ENCODE measurements around the gene RELN. TPM values are rescaled to one million over a fixed set of nuclear protein-coding genes. Genes with fewer than 3 reads are reported as not detected.
"Not testable (repeated sequence)": the region's sequence is repeated elsewhere in the genome, so short reads cannot be mapped to it uniquely, and the experiment has no call there.

RELN gene
- total RNA-seq, 1 experiment from 2014 or later, result 0.31 TPM

DNA sequence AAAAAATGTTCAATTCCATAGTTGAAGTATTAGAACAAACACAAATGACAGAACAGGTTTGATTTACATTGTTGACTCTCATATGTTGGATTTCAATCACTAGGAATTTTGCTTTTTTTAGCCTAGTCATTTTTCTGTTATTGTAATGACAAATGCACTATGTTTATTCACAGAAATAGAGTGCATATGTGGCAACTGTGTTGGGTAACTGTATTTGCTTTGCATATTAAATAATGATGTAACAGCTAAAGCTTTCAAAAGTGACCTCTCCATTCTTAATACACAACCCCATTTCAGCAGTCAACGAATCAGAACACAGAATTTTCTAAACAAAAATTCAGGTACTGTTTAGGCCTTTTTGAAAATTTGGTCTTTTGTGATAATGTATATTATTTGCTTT lies 489.5 kb downstream of the RELN start:
- H3K36me3 Mint-ChIP-seq (ENCODE audit: insufficient read depth, unreplicated experiment), result no peaks in the 10 kb centered on the region
- BruUV-seq (replicated peaks), result no TSS peak
- H3K27ac Mint-ChIP-seq (ENCODE audit: unreplicated experiment), result no peak overlapping the region
- H3K4me3 Mint-ChIP-seq (ENCODE audit: low read depth, unreplicated experiment), result no peak overlapping the region
- CTCF ChIA-PET, result interaction anchor here (0.6 kb wide), 1 partner anchor 1514 kb away, joined by 3 read pairs; no protein-coding TSS in a partner anchor
- peaks cover 7% of the 10 kb centered on the region for H3K27me3 Mint-ChIP-seq (ENCODE audit: unreplicated experiment)
- no peak for DNase-seq
- no peaks in the 10 kb centered on the region for H3K4me1 Mint-ChIP-seq (ENCODE audit: low read depth, unreplicated experiment)
- TF ChIP-seq, protein P1, sequence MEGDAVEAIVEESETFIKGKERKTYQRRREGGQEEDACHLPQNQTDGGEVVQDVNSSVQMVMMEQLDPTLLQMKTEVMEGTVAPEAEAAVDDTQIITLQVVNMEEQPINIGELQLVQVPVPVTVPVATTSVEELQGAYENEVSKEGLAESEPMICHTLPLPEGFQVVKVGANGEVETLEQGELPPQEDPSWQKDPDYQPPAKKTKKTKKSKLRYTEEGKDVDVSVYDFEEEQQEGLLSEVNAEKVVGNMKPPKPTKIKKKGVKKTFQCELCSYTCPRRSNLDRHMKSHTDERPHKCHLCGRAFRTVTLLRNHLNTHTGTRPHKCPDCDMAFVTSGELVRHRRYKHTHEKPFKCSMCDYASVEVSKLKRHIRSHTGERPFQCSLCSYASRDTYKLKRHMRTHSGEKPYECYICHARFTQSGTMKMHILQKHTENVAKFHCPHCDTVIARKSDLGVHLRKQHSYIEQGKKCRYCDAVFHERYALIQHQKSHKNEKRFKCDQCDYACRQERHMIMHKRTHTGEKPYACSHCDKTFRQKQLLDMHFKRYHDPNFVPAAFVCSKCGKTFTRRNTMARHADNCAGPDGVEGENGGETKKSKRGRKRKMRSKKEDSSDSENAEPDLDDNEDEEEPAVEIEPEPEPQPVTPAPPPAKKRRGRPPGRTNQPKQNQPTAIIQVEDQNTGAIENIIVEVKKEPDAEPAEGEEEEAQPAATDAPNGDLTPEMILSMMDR (IDR thresholded peaks at IDR 0.05; ENCODE audit: unreplicated experiment), result no peak
- intact Hi-C loops (cut with micrococcal nuclease; ENCODE audit: unreplicated experiment), result no loop called here
- no peaks in the 10 kb centered on the region for H3K9me3 Mint-ChIP-seq (ENCODE audit: low read depth, unreplicated experiment)

DNA sequence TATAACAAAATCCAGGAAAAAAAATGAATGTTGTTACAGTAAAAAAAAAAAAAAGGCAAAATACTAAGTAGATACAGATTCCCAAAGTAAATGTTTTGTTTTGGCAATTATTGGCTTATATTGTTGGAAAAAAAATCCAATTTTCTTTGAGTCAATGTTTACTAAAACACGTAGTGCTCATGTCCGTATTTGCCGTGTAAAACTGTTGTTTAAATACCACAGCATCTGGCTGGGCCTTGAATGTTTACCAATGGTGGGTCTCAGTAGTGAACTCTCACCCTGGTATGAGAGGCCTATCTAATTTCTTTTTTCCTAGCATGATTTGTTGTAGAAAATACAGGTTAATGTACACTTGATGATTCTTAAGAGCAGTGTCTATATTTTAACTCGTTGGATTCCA lies 502.0 kb downstream of the RELN start:
- no TSS peak for BruUV-seq (replicated peaks)
- no peaks in the 10 kb centered on the region for H3K4me1 Mint-ChIP-seq (ENCODE audit: low read depth, unreplicated experiment)
- no peaks in the 10 kb centered on the region for H3K27me3 Mint-ChIP-seq (ENCODE audit: unreplicated experiment)
- H3K27ac Mint-ChIP-seq (ENCODE audit: unreplicated experiment), result no peak overlapping the region
- no peaks in the 10 kb centered on the region for H3K9me3 Mint-ChIP-seq (ENCODE audit: low read depth, unreplicated experiment)
- no peak overlapping the region for H3K4me3 Mint-ChIP-seq (ENCODE audit: low read depth, unreplicated experiment)
- CTCF ChIA-PET, result no interaction called here
- intact Hi-C loops (cut with micrococcal nuclease; ENCODE audit: unreplicated experiment), result no loop called here
- TF ChIP-seq, protein P1 (IDR thresholded peaks at IDR 0.05; ENCODE audit: unreplicated experiment), result no peak
- no peaks in the 10 kb centered on the region for H3K36me3 Mint-ChIP-seq (ENCODE audit: insufficient read depth, unreplicated experiment)
- DNase-seq, result no peak

DNA sequence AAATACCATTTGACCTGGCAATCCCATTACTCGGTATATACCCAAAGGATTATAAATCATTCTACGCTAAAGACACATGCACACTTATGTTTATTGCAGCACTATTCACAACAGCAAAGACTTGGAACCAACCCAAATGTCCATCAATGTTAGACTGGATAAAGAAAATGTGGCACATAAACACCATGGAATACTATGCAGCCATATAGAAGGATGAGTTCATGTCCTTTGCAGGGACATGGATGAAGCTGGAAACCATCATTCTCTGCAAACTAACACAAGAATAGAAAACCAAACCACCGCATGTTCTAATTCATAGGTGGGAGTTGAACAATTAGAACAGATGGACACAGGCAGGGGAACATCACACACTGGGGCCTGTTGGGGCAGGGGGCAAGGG lies 502.6 kb downstream of the RELN start:
- BruUV-seq (replicated peaks); H3K27ac Mint-ChIP-seq (ENCODE audit: unreplicated experiment); H3K27me3 Mint-ChIP-seq (ENCODE audit: unreplicated experiment); intact Hi-C loops (cut with micrococcal nuclease; ENCODE audit: unreplicated experiment); CTCF ChIA-PET; H3K4me1 Mint-ChIP-seq (ENCODE audit: low read depth, unreplicated experiment); DNase-seq; H3K9me3 Mint-ChIP-seq (ENCODE audit: low read depth, unreplicated experiment); H3K4me3 Mint-ChIP-seq (ENCODE audit: low read depth, unreplicated experiment); H3K36me3 Mint-ChIP-seq (ENCODE audit: insufficient read depth, unreplicated experiment): not testable (repeated sequence)

DNA sequence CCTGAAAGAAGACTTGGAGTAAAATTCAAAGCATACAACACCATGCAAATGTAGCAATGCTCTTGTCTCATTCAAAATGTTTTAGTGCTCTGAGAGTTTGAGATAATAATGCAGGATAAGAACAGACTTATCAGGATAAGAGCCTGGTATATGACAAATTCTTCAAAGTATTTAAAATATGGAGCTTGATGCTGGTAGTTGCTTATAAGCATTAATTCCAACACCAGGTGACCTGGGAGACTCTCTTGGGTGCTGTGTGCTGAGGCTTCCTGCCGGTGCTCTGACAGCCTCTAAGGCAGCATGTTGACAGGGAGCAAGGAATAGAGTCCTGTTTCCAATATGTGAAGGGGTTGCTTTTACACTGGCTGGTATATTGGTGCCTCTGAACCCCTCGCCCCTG lies 508.7 kb downstream of the RELN start:
- Mint-ChIP-seq H3K36me3 (ENCODE audit: insufficient read depth, unreplicated experiment) (no peaks in the 10 kb centered on the region), H3K4me3 (ENCODE audit: low read depth, unreplicated experiment) (no peak overlapping the region), H3K27me3 (ENCODE audit: unreplicated experiment) (no peaks in the 10 kb centered on the region), H3K4me1 (ENCODE audit: low read depth, unreplicated experiment) (no peaks in the 10 kb centered on the region), H3K27ac (ENCODE audit: unreplicated experiment) (no peak overlapping the region), H3K9me3 (ENCODE audit: low read depth, unreplicated experiment) (no peaks in the 10 kb centered on the region)
- DNase-seq, result no peak
- BruUV-seq (replicated peaks), result no TSS peak
- TF ChIP-seq, protein P1 (IDR thresholded peaks at IDR 0.05; ENCODE audit: unreplicated experiment), result no peak
- CTCF ChIA-PET, result no interaction called here
- intact Hi-C loops (cut with micrococcal nuclease; ENCODE audit: unreplicated experiment), result no loop called here

DNA sequence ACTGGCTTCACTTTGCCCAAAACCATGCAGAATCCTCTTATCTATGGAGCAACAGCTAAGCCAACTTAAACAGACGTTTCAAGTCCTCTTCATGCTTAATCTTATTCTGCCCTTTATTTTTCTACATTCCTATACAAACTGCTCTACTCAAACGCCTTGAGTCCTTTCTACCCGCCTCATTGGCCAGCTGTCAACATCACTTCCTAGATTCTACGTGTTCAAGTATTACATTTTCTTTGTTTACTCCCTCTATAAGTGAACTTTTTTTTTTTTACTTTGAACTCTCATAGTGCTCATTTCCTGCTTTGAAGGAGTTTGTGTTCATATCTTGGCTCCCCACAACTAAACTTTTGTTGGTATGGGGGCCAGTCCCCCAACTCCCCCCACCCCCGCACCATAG lies 514.5 kb downstream of the RELN start:
- CTCF ChIA-PET, result no interaction called here
- no peaks in the 10 kb centered on the region for H3K4me1 Mint-ChIP-seq (ENCODE audit: low read depth, unreplicated experiment)
- DNase-seq, result no peak
- no peaks in the 10 kb centered on the region for H3K36me3 Mint-ChIP-seq (ENCODE audit: insufficient read depth, unreplicated experiment)
- intact Hi-C loops (cut with micrococcal nuclease; ENCODE audit: unreplicated experiment), result no loop called here
- TF ChIP-seq, protein P1 (IDR thresholded peaks at IDR 0.05; ENCODE audit: unreplicated experiment), result no peak
- BruUV-seq (replicated peaks), result no TSS peak
- H3K27ac Mint-ChIP-seq (ENCODE audit: unreplicated experiment), result no peak overlapping the region
- H3K4me3 Mint-ChIP-seq (ENCODE audit: low read depth, unreplicated experiment), result no peak overlapping the region
- no peaks in the 10 kb centered on the region for H3K9me3 Mint-ChIP-seq (ENCODE audit: low read depth, unreplicated experiment)
- H3K27me3 Mint-ChIP-seq (ENCODE audit: unreplicated experiment), result peaks cover 13% of the 10 kb centered on the region

All from Calu3 (cell line).